Right atrium auricular region (tissue), 2 donors: ENCODE measurements around the gene CBX8. TPM values are rescaled to one million over a fixed set of nuclear protein-coding genes. Genes with fewer than 3 reads are reported as not detected.

Experiments
- DNase-seq: peaks from one replicate; pipeline ENCODE4 v3.0.0-alpha.2; 2019; ENCODE audit warnings: low spot score
- H3K27ac ChIP-seq, 2 donors: fragments of 200-600 bp; sonication (generic); 1 replicate in 1 of 2; 2 replicates in 1 of 2; pipeline ENCODE4 v1.5.1; 2016 to 2019
- H3K27me3 ChIP-seq, 2 donors: fragments of 200-600 bp; sonication (generic); one replicate each; pipeline versions ENCODE4 v1.5.1 to v1.6.0; 2017 to 2019
- H3K36me3 ChIP-seq: fragments of 200-600 bp; sonication (generic); one replicate; pipeline ENCODE4 v1.5.1; 2016
- H3K4me1 ChIP-seq, 2 donors: fragments of 200-600 bp; sonication (generic); one replicate each; pipeline versions ENCODE4 v1.5.1 to v1.6.0; 2017 to 2019
- H3K4me3 ChIP-seq, 2 donors: fragments of 200-600 bp; sonication (generic); 1 replicate in 1 of 2; 2 replicates in 1 of 2; pipeline ENCODE4 v1.5.1; 2017 to 2019; ENCODE audit warnings: mild to moderate bottlenecking in 1 of 2, moderate library complexity in 1 of 2
- H3K9me3 ChIP-seq, 2 donors: fragments of 200-600 bp; sonication (generic); one replicate each; pipeline ENCODE4 v1.5.1; 2019
- total RNA-seq, 2 donors: library from RNA; depleted of rRNA; stranded (reverse); fragments of >200 nt; gene quantifications; one replicate each; pipeline ENCODE4 v1.1.0, GENCODE V29; 2016
- TF ChIP-seq, protein P1 (sequence below), 2 donors: fragments of 200-600 bp; sonication (generic); IDR thresholded peaks; one replicate each; pipeline ENCODE4 v1.5.1; 2019; ENCODE audit warnings: antibody characterized with exemption in 2 of 2

The CBX8 gene
- total RNA-seq, 2 donors from 2014 or later: 2.7 to 3.0 TPM

DNA sequence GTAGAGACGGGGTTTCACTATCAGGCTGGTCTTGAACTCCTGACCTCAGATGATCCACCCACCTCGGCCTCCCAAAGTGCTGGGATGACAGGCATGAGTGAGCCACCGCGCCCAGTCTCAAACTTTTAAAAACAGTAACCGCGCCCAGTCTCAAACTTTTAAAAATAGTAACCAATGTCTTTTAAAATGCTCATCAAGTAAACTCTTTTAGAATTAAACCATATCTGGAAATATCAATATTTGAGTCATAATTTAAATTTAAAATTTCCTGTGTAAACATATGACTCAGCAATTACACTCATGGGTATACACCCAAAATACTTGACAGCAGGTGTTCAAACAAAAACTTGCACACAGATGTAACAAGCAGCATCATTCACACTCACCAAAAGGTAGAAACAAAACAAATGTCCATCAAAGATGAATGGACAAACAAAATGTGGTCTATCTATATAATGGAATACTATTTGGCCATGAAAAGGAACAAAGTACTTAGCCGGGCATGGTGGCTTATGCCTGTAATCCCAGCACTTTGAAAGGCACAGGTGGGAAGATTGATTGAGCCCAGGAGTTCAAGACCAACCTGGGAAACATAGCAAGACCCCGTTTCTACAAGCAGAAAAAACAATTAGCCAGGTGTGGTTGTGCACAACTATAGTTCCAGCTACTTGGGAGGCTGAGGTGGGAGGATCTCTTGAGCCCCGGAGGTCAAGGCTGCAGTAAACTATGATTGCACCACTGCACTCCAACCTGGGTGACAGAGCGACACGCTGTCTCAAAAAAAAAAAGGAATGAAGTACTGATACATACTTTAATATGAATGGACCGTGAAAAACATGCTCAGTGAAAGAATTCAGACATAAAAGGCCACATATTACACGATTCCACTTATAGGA, 46.0 kb downstream of the CBX8 start:
- Histone ChIP-seq H3K4me1 (peaks cover 0 to 19% of the 10 kb centered on the region in 2 donors), H3K27me3 (peaks cover 11 to 42% of the 10 kb centered on the region in 2 donors), H3K36me3 (no peaks in the 10 kb centered on the region), H3K27ac (no peak overlapping the region), H3K4me3 (no peak overlapping the region), H3K9me3 (no peaks in the 10 kb centered on the region)
- DNase-seq: no peak
- TF ChIP-seq, protein P1, sequence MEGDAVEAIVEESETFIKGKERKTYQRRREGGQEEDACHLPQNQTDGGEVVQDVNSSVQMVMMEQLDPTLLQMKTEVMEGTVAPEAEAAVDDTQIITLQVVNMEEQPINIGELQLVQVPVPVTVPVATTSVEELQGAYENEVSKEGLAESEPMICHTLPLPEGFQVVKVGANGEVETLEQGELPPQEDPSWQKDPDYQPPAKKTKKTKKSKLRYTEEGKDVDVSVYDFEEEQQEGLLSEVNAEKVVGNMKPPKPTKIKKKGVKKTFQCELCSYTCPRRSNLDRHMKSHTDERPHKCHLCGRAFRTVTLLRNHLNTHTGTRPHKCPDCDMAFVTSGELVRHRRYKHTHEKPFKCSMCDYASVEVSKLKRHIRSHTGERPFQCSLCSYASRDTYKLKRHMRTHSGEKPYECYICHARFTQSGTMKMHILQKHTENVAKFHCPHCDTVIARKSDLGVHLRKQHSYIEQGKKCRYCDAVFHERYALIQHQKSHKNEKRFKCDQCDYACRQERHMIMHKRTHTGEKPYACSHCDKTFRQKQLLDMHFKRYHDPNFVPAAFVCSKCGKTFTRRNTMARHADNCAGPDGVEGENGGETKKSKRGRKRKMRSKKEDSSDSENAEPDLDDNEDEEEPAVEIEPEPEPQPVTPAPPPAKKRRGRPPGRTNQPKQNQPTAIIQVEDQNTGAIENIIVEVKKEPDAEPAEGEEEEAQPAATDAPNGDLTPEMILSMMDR (IDR thresholded peaks at IDR 0.05): no peak

DNA sequence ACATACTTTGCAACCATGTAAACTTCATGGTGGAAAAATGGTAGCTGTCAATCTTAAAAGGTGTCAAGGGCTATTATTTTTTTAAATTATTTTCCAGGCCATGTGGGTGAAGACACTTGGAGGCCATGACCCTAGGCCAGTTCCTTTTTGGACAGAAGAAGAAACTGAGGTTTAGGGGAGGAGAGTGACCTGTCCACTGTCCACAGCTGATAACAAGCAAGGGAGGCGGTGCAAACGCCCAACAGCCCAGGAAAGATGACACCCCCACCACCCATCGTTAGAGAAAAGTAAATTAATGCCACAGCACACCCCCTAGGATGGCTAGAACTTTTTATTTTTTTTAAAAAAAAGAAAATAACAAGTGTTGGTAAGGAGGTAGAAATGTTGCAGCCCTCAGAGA, 46.9 kb downstream of the CBX8 start:
- Histone ChIP-seq H3K9me3 (no peaks in the 10 kb centered on the region), H3K27me3 (peaks cover 11 to 42% of the 10 kb centered on the region in 2 donors), H3K4me1 (peaks cover 0 to 19% of the 10 kb centered on the region in 2 donors), H3K4me3 (no peak overlapping the region), H3K36me3 (no peaks in the 10 kb centered on the region), H3K27ac (no peak overlapping the region)
- TF ChIP-seq, protein P1 (IDR thresholded peaks at IDR 0.05): no peak
- no peak for DNase-seq

DNA sequence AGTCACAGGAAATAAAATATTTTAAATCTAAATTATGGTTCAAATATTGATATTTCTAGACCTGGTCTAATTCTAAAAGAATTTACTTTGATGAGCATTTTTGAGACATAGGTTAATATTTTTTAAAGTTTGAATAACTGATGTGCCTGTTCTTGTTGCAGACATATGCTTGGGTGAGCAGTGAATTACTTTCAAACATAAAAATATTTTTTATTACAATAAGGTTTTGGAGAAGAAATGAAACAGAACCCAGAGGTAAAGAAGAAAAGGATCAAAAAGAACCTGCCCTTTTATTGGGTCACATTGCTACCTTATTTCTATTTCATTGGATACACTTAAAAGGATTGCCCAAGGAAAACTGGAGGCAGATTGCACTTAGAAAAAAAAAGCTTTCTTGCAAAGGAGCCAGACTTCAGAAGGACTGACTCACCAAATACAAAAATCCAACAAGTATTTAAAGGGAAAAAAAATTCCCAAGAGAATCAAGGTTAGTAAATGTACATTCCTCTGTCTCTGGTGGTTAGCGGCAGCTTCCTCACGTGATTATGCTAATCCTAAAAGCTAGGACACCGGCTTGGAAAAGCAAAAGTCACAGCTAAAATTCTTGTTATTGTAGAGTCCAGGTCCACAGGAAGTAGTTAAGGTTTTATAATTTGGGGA, 47.6 kb downstream of the CBX8 start:
- TF ChIP-seq, protein P1 (IDR thresholded peaks at IDR 0.05): no peak
- Histone ChIP-seq H3K4me3 (no peak overlapping the region), H3K9me3 (no peaks in the 10 kb centered on the region), H3K36me3 (no peaks in the 10 kb centered on the region), H3K4me1 (peaks cover 0 to 19% of the 10 kb centered on the region in 2 donors), H3K27me3 (peaks cover 11 to 42% of the 10 kb centered on the region in 2 donors), H3K27ac (no peak overlapping the region)
- DNase-seq: no peak

DNA sequence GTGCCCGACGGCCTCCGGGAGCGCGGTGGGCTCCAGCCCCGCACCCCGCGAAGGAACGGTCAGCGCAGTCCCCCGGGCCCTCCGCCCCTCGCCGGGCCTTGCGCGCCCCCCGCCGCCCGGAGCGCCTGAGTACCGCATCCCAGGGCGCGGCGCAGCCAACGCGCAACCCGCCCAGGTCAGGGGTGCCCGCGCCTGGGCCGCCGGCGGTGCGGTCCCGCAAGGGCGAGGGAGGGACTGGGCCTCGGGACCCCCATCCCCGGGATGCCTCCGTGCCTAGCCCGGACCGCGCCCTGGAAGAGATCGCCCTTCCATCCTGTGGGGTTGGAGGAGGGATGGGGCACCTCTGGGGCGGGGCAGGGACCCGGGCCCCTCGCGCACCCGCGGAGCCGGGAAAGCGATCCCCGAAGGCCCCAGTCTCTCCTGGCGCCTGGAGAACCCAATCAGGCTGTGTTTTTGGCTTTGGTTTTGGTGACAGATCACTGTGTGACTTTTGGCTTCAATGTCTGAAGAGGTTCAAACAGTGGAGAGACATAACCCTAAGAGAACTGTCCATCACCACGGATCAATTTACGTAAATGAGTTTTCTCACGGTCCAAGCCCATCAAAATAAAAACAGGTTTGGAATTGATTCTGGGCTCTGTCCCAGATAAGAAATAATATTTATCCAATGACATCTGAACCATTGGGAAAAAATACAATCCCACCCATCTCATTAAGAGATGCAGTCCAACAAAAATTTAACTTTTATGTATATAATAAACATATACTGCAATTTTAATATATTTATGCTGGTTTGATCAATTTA, 48.4 kb downstream of the CBX8 start:
- Histone ChIP-seq H3K36me3 (no peaks in the 10 kb centered on the region), H3K4me3 (no peak overlapping the region), H3K9me3 (no peaks in the 10 kb centered on the region), H3K27me3 (peaks cover 11 to 42% of the 10 kb centered on the region in 2 donors), H3K27ac (no peak overlapping the region), H3K4me1 (peaks cover 0 to 19% of the 10 kb centered on the region in 2 donors)
- no peak for DNase-seq
- TF ChIP-seq, protein P1 (IDR thresholded peaks at IDR 0.05): no peak

DNA sequence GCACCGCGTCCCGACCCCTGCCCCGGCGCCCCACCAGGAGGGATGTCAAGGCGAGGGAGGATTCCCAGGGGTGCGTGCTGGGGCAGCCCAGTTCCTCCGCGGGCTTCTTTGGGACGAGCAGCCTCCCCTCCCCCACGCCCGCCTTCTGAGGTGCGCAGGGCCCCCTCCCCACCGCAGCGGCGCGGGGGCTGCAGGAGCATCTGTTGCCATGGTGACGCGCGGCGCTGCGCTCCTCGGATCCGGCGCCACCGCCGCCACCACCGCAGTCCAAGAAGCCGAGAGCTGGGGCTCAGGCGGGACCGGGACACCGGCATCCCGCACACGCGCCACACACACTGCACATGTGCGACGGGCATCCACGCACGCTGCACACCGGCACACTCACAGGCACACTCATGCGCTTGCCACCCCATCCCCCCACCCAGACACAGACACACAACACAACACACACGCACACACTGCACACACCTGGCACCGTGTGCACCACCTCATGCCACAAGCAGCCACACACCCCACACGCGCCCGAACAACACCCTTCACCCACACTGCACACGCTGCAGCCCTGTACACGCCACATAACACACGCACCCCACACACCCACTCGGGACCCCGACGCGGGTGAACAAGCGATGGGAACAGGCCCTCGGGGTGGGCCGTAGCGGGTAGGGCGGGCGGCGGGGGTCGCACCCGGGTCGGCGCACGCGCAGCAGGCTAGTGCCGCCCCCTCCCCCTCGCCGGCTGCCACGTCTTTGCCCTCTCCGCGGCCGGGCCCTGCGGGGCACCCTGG, 49.2 kb downstream of the CBX8 start:
- peaks cover 11 to 42% of the 10 kb centered on the region in 2 donors for H3K27me3 ChIP-seq

More for the DNA sequence above, 49.2 kb downstream of the CBX8 start:
- no peaks in the 10 kb centered on the region for H3K9me3 ChIP-seq
- no peak overlapping the region for H3K27ac ChIP-seq
- DNase-seq: no peak
- H3K36me3 ChIP-seq: no peaks in the 10 kb centered on the region
- no peak overlapping the region for H3K4me3 ChIP-seq
- H3K4me1 ChIP-seq: peaks cover 0 to 19% of the 10 kb centered on the region in 2 donors
- TF ChIP-seq, protein P1 (IDR thresholded peaks at IDR 0.05): no peak
